K562 (cell line): ENCODE data around the gene ZFYVE28.

Experiments used
- ARID3A ChIP-seq: IDR thresholded peaks from 2 replicates; pipeline ENCODE4 v1.6.1; 2012; ENCODE audit warnings: low read depth, low read length, improper control_type of control experiment, borderline replicate concordance
- EGR1 ChIP-seq: fragments of 450-650 bp; conservative IDR thresholded peaks from 2 replicates; pipeline ENCODE4 v1.6.1; 2017; ENCODE audit warnings: mild to moderate bottlenecking
- MTA1 ChIP-seq: fragments of 450-650 bp; IDR thresholded peaks from 2 replicates; pipeline ENCODE4 v1.6.1; 2017; ENCODE audit warnings: borderline replicate concordance
- MXI1 ChIP-seq: IDR thresholded peaks from 2 replicates; pipeline ENCODE4 v1.6.1; 2011; ENCODE audit warnings: low read depth, mild to moderate bottlenecking, improper control_type of control experiment, low read length
- RFX5 ChIP-seq: IDR thresholded peaks from 2 replicates; pipeline ENCODE4 v1.6.1; 2011; ENCODE audit warnings: low read depth, mild to moderate bottlenecking, improper control_type of control experiment, low read length
- USF2 ChIP-seq: sonication (generic); formaldehyde crosslinking; IDR thresholded peaks from 2 replicates; pipeline ENCODE4 v1.5.0; 2020; ENCODE audit warnings: missing genetic modification reagents
- ZNF133 ChIP-seq: fragments of 250-450 bp; sonication (Bioruptor Pico); IDR thresholded peaks from 2 replicates; pipeline ENCODE4 v1.4.0; 2020; ENCODE audit warnings: mild to moderate bottlenecking

- TF ChIP-seq USF2 (CRISPR knock-in tag) = no peak
- TF ChIP-seq MXI1 = no peak
- no peak for TF ChIP-seq MTA1
- TF ChIP-seq RFX5 = no peak
- TF ChIP-seq EGR1 = no peak
- TF ChIP-seq ZNF133 (CRISPR knock-in tag) = no peak
- no peak for TF ChIP-seq ARID3A
Observed at GRCh38 chr4:2406920-2407319, 11.5 kb downstream of the ZFYVE28 start.
